Measurements from ENCODE around the gene MAP2K7. TPM values are rescaled to one million over a fixed set of nuclear protein-coding genes. Genes with fewer than 3 reads are reported as not detected.
A peak's percentile ranks its signal among the peaks of the same experiment; 100 is the strongest.

MAP2K7 gene
- total RNA-seq, 1 experiment from 2014 or later, result 59.1 TPM

- Histone ChIP-seq H3K4me2 (ENCODE audit: low read length) (peak overlapping the region; percentile 85), H3K9me2 (ENCODE audit: insufficient read depth) (no peaks in the 10 kb centered on the region), H3K27me3 (ENCODE audit: insufficient read depth, low read length) (no peaks in the 10 kb centered on the region), H4K20me1 (ENCODE audit: insufficient read depth) (no peaks in the 10 kb centered on the region), H3K27ac (ENCODE audit: low read depth, low read length) (peak overlapping the region; percentile 86), H3K4me1 (ENCODE audit: control insufficient read depth in 1 of 2, insufficient read depth in 2 of 2, low read length in 2 of 2) (peaks cover 26 to 71% of the 10 kb centered on the region in 2 experiments), H3K9me3 (ENCODE audit: control insufficient read depth in 1 of 2, insufficient read depth in 1 of 2, low read depth in 1 of 2, low read length in 2 of 2) (no peaks in the 10 kb centered on the region), H2AFZ (ENCODE audit: low read depth, low read length, poor library complexity, severe bottlenecking) (no peak overlapping the region), H3K79me2 (ENCODE audit: insufficient read depth, low read length) (no peaks in the 10 kb centered on the region), H3K9ac (ENCODE audit: low read length) (peak overlapping the region; percentile 61), H3K4me3 (replicated peaks in 1 of 2; ENCODE audit: low read depth in 1 of 2, low read length in 2 of 2) (peak overlapping the region; percentile 39 to 58), H3K36me3 (ENCODE audit: control insufficient read depth in 1 of 2, insufficient read depth in 2 of 2, low read length in 2 of 2) (no peaks in the 10 kb centered on the region)
- no peak for DNase-seq (ENCODE audit: low read depth, low spot score)
- TF ChIP-seq CBX3 (IDR thresholded peaks at IDR 0.05; ENCODE audit: low read depth) (no peak), POLR2AphosphoS5 (IDR thresholded peaks at IDR 0.05; ENCODE audit: low read depth, low read length) (peak; percentile 7; the same call in 1 of the 2 replicates), ZFX (IDR thresholded peaks at IDR 0.05) (0 out of 2 replicates have a peak, but pooled peaks have one; percentile 13)
- CTCF ChIA-PET, result interaction anchor here (0.6 to 2.2 kb wide), 25 partner anchors 8 to 767 kb away, joined by 3 to 41 read pairs (median 6); partner anchors contain the start of genes LRRC8E, MAP2K7, RAB11B and SNAPC2
- intact Hi-C loops (cut with micrococcal nuclease), result no loop called here
- RAD21 ChIA-PET (ENCODE audit: low non-redundant PET in 1 of 2, low total read pairs in 2 of 2, uncharacterized antibody in 2 of 2, unreplicated experiment in 2 of 2), result interaction anchor here (1.6 to 1.8 kb wide), 3 partner anchors 16 to 301 kb away, joined by 3 to 7 read pairs (median 5); partner anchors contain the start of gene SNAPC2 (in 1 of the 2)
- POLR2A ChIA-PET, result interaction anchor here (1.0 to 2.2 kb wide), 9 partner anchors 16 to 51 kb away, joined by 3 to 33 read pairs (median 4); partner anchors contain the start of genes LRRC8E, MAP2K7 and SNAPC2
- ATAC-seq, result peak; percentile 55
- no TSS peak for BruUV-seq (replicated peaks)
Observed at GRCh38 chr19:7869453-7869909, 34.2 kb upstream of the MAP2K7 start.

- Histone ChIP-seq H3K79me2 (ENCODE audit: insufficient read depth, low read length) (no peaks in the 10 kb centered on the region), H4K20me1 (ENCODE audit: insufficient read depth) (no peaks in the 10 kb centered on the region), H3K4me2 (ENCODE audit: low read length) (peak overlapping the region; percentile 85), H3K27me3 (ENCODE audit: insufficient read depth, low read length) (no peaks in the 10 kb centered on the region), H3K4me1 (ENCODE audit: control insufficient read depth in 1 of 2, insufficient read depth in 2 of 2, low read length in 2 of 2) (peaks cover 30 to 73% of the 10 kb centered on the region in 2 experiments), H2AFZ (ENCODE audit: low read depth, low read length, poor library complexity, severe bottlenecking) (no peak overlapping the region), H3K9me3 (ENCODE audit: control insufficient read depth in 1 of 2, insufficient read depth in 1 of 2, low read depth in 1 of 2, low read length in 2 of 2) (no peaks in the 10 kb centered on the region), H3K4me3 (replicated peaks in 1 of 2; ENCODE audit: low read depth in 1 of 2, low read length in 2 of 2) (peak overlapping the region; percentile 39 to 58), H3K27ac (ENCODE audit: low read depth, low read length) (peak overlapping the region; percentile 86), H3K36me3 (ENCODE audit: control insufficient read depth in 1 of 2, insufficient read depth in 2 of 2, low read length in 2 of 2) (no peaks in the 10 kb centered on the region), H3K9me2 (ENCODE audit: insufficient read depth) (no peaks in the 10 kb centered on the region), H3K9ac (ENCODE audit: low read length) (peak overlapping the region; percentile 61)
- TF ChIP-seq, protein P1, sequence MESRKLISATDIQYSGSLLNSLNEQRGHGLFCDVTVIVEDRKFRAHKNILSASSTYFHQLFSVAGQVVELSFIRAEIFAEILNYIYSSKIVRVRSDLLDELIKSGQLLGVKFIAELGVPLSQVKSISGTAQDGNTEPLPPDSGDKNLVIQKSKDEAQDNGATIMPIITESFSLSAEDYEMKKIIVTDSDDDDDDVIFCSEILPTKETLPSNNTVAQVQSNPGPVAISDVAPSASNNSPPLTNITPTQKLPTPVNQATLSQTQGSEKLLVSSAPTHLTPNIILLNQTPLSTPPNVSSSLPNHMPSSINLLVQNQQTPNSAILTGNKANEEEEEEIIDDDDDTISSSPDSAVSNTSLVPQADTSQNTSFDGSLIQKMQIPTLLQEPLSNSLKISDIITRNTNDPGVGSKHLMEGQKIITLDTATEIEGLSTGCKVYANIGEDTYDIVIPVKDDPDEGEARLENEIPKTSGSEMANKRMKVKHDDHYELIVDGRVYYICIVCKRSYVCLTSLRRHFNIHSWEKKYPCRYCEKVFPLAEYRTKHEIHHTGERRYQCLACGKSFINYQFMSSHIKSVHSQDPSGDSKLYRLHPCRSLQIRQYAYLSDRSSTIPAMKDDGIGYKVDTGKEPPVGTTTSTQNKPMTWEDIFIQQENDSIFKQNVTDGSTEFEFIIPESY (IDR thresholded peaks at IDR 0.05; ENCODE audit: extremely low read depth, insufficient replicate concordance, low read length), result no peak
- TF ChIP-seq, protein P2, sequence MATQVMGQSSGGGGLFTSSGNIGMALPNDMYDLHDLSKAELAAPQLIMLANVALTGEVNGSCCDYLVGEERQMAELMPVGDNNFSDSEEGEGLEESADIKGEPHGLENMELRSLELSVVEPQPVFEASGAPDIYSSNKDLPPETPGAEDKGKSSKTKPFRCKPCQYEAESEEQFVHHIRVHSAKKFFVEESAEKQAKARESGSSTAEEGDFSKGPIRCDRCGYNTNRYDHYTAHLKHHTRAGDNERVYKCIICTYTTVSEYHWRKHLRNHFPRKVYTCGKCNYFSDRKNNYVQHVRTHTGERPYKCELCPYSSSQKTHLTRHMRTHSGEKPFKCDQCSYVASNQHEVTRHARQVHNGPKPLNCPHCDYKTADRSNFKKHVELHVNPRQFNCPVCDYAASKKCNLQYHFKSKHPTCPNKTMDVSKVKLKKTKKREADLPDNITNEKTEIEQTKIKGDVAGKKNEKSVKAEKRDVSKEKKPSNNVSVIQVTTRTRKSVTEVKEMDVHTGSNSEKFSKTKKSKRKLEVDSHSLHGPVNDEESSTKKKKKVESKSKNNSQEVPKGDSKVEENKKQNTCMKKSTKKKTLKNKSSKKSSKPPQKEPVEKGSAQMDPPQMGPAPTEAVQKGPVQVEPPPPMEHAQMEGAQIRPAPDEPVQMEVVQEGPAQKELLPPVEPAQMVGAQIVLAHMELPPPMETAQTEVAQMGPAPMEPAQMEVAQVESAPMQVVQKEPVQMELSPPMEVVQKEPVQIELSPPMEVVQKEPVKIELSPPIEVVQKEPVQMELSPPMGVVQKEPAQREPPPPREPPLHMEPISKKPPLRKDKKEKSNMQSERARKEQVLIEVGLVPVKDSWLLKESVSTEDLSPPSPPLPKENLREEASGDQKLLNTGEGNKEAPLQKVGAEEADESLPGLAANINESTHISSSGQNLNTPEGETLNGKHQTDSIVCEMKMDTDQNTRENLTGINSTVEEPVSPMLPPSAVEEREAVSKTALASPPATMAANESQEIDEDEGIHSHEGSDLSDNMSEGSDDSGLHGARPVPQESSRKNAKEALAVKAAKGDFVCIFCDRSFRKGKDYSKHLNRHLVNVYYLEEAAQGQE (IDR thresholded peaks at IDR 0.05; ENCODE audit: low read depth), result no peak
- TF ChIP-seq POLR2A (IDR thresholded peaks at IDR 0.05; ENCODE audit: borderline replicate concordance, extremely low read depth, insufficient read depth, insufficient read length), result no peak
- TF ChIP-seq ZNF274 (IDR thresholded peaks at IDR 0.05; ENCODE audit: low read depth, low read length), result no peak
- no peak for TF ChIP-seq FOSL1 (IDR thresholded peaks at IDR 0.05; ENCODE audit: low read depth)
- CTCF ChIA-PET, result interaction anchor here (0.6 to 2.2 kb wide), 21 partner anchors 9 to 520 kb away, joined by 3 to 41 read pairs (median 7); partner anchors contain the start of genes LRRC8E, MAP2K7, RAB11B and SNAPC2
- POLR2A ChIA-PET, result interaction anchor here (1.1 to 2.2 kb wide), 8 partner anchors 16 to 74 kb away, joined by 3 to 33 read pairs (median 6); partner anchors contain the start of genes MAP2K7, SNAPC2 and TIMM44
- RAD21 ChIA-PET (ENCODE audit: low non-redundant PET in 1 of 2, low total read pairs in 2 of 2, uncharacterized antibody in 2 of 2, unreplicated experiment in 2 of 2), result interaction anchor here in 1 of 2 experiments (1.6 to 1.7 kb wide), 2 partner anchors 50 to 302 kb away, joined by 3 to 7 read pairs; partner anchors contain the start of gene SNAPC2
- DNase-seq (ENCODE audit: low read depth, low spot score) (peak; percentile 79), ATAC-seq (peak; percentile 28)
- intact Hi-C loops (cut with micrococcal nuclease), result loop anchor here (1.0 kb wide), 1 partner anchor 50 kb away; the partner anchor contains the start of gene SNAPC2
- no TSS peak for BruUV-seq (replicated peaks)
Observed at GRCh38 chr19:7869910-7870511, 33.7 kb upstream of the MAP2K7 start.

Data from HCT116 (cell line).